Activated CD8-positive, alpha-beta T cell treated with anti-CD3 and anti-CD28 coated beads for 36 hours (primary cell): ENCODE measurements around the gene FFAR2. TPM values are rescaled to one million over a fixed set of nuclear protein-coding genes. Genes with fewer than 3 reads are reported as not detected.
"Not testable (repeated sequence)": the region's sequence is repeated elsewhere in the genome, so short reads cannot be mapped to it uniquely, and the experiment has no call there.

Experiments
- ATAC-seq: fragments of 200-7000 bp; cut with Tn5 transposase; one replicate; pipeline ENCODE4 v1.10.0; 2021; ENCODE audit warnings: mild to moderate bottlenecking, moderate library complexity
- CTCF ChIA-PET: fragments of 350-600 bp; sonication (Branson Sonifier 250); formaldehyde crosslinking; loops from one replicate; lab custom pipeline; 2021; ENCODE audit warnings: antibody characterized with exemption; lab: Charles Lee
- POLR2A ChIA-PET: fragments of 350-600 bp; sonication (Branson Sonifier 250); formaldehyde crosslinking; loops from one replicate; lab custom pipeline; 2021; ENCODE audit warnings: antibody characterized with exemption; lab: Charles Lee
- DNase-seq: peaks from one replicate; pipeline ENCODE4 v3.0.0-alpha.2; 2020
- H3K27ac Mint-ChIP-seq: one replicate; pipeline ENCODE4 v1.8.0; 2021; ENCODE audit warnings: mild to moderate bottlenecking, mixed read lengths
- H3K27me3 Mint-ChIP-seq: one replicate; pipeline ENCODE4 v1.8.0; 2021; ENCODE audit warnings: mixed read lengths
- H3K36me3 Mint-ChIP-seq: one replicate; pipeline ENCODE4 v1.8.0; 2021; ENCODE audit warnings: low read depth, mixed read lengths
- H3K4me1 Mint-ChIP-seq: one replicate; pipeline ENCODE4 v1.8.0; 2021; ENCODE audit warnings: low read depth, mixed read lengths
- H3K4me3 Mint-ChIP-seq: one replicate; pipeline ENCODE4 v1.8.0; 2021; ENCODE audit warnings: mild to moderate bottlenecking, moderate library complexity, mixed read lengths
- H3K9me3 Mint-ChIP-seq: one replicate; pipeline ENCODE4 v1.8.0; 2021; ENCODE audit warnings: mixed read lengths
- CTCF ChIP-seq: fragments of 200-600 bp; IDR thresholded peaks from one replicate; pipeline ENCODE4 v1.8.0; 2022; ENCODE audit warnings: antibody characterized with exemption, mild to moderate bottlenecking
- intact Hi-C: fragments of 100-400 bp; cut with micrococcal nuclease; formaldehyde crosslinking; loops from one replicate; pipeline ENCODE4 v1.10.0; 2022
- total RNA-seq, 2 experiments: library from RNA; stranded (reverse); gene quantifications; one replicate each; pipeline ENCODE4 v1.2.3, GENCODE V29; 2021

Gene FFAR2
- total RNA-seq, 2 experiments from 2014 or later: not detected

GRCh38 chr19:35417278-35417677, 30.8 kb upstream of the FFAR2 start:
- POLR2A ChIA-PET: interaction anchor here (0.6 kb wide), 1 partner anchor 73 kb away, joined by 3 read pairs; no protein-coding TSS in a partner anchor
- CTCF ChIA-PET: interaction anchor here (1.1 to 1.7 kb wide), 3 partner anchors 15 to 64 kb away, joined by 3 read pairs; no protein-coding TSS in a partner anchor
- no peak overlapping the region for H3K4me3 Mint-ChIP-seq
- intact Hi-C loops: no loop called here
- ATAC-seq (no peak), DNase-seq (no peak)
- no peaks in the 10 kb centered on the region for H3K36me3 Mint-ChIP-seq
- peaks cover 18% of the 10 kb centered on the region for H3K27me3 Mint-ChIP-seq
- H3K27ac Mint-ChIP-seq: no peak overlapping the region
- no peaks in the 10 kb centered on the region for H3K4me1 Mint-ChIP-seq
- H3K9me3 Mint-ChIP-seq: no peaks in the 10 kb centered on the region
- no peak for TF ChIP-seq CTCF

- TF ChIP-seq CTCF: no peak
- ChIA-PET CTCF (interaction anchor here (1.0 to 1.7 kb wide), 4 partner anchors 13 to 92 kb away, joined by 3 to 4 read pairs (median 3); no protein-coding TSS in a partner anchor), POLR2A (interaction anchor here (0.6 kb wide), 1 partner anchor 28 kb away, joined by 3 read pairs; no protein-coding TSS in a partner anchor)
- Mint-ChIP-seq H3K27me3 (peaks cover 17% of the 10 kb centered on the region), H3K36me3 (no peaks in the 10 kb centered on the region), H3K4me3 (no peak overlapping the region), H3K4me1 (no peaks in the 10 kb centered on the region), H3K27ac (no peak overlapping the region), H3K9me3 (no peaks in the 10 kb centered on the region)
- intact Hi-C loops: no loop called here
- ATAC-seq: no peak
- DNase-seq: no peak
These were observed 30.1 kb upstream of the FFAR2 start for GRCh38 chr19:35417713-35418534.

GRCh38 chr19:35419046-35419445, 29.0 kb upstream of the FFAR2 start:
- no peak overlapping the region for H3K27ac Mint-ChIP-seq
- H3K4me1 Mint-ChIP-seq: no peaks in the 10 kb centered on the region
- DNase-seq (no peak), ATAC-seq (no peak)
- H3K9me3 Mint-ChIP-seq: no peaks in the 10 kb centered on the region
- CTCF ChIA-PET: interaction anchor here (1.0 to 1.5 kb wide), 2 partner anchors 12 to 44 kb away, joined by 3 to 4 read pairs; no protein-coding TSS in a partner anchor
- TF ChIP-seq CTCF: no peak
- no peaks in the 10 kb centered on the region for H3K36me3 Mint-ChIP-seq
- peaks cover 15% of the 10 kb centered on the region for H3K27me3 Mint-ChIP-seq
- POLR2A ChIA-PET: interaction anchor here (0.6 to 1.2 kb wide), 2 partner anchors 16 to 20 kb away, joined by 3 to 4 read pairs; no protein-coding TSS in a partner anchor
- intact Hi-C loops: no loop called here
- no peak overlapping the region for H3K4me3 Mint-ChIP-seq

GRCh38 chr19:35419805-35420204, 28.3 kb upstream of the FFAR2 start:
- no peak for TF ChIP-seq CTCF
- ATAC-seq (no peak), DNase-seq (no peak)
- ChIA-PET CTCF (interaction anchor here (1.0 to 1.4 kb wide), 2 partner anchors 43 to 48 kb away, joined by 3 to 4 read pairs; no protein-coding TSS in a partner anchor), POLR2A (interaction anchor here (0.6 to 1.2 kb wide), 2 partner anchors 16 to 21 kb away, joined by 3 to 4 read pairs; no protein-coding TSS in a partner anchor)
- Mint-ChIP-seq H3K4me1 (no peaks in the 10 kb centered on the region), H3K4me3 (no peak overlapping the region), H3K27ac (no peak overlapping the region), H3K27me3 (peaks cover 12% of the 10 kb centered on the region), H3K36me3 (no peaks in the 10 kb centered on the region), H3K9me3 (no peaks in the 10 kb centered on the region)
- intact Hi-C loops: no loop called here

- no peaks in the 10 kb centered on the region for H3K36me3 Mint-ChIP-seq
- no peak overlapping the region for H3K27ac Mint-ChIP-seq
- no peak for TF ChIP-seq CTCF
- ATAC-seq (no peak), DNase-seq (no peak)
- ChIA-PET CTCF (interaction anchor here (1.4 kb wide), 1 partner anchor 47 kb away, joined by 4 read pairs; no protein-coding TSS in a partner anchor), POLR2A (no interaction called here)
- H3K4me1 Mint-ChIP-seq: no peaks in the 10 kb centered on the region
- intact Hi-C loops: no loop called here
- no peak overlapping the region for H3K4me3 Mint-ChIP-seq
- H3K9me3 Mint-ChIP-seq: no peaks in the 10 kb centered on the region
- peaks cover 7% of the 10 kb centered on the region for H3K27me3 Mint-ChIP-seq
These were observed 26.7 kb upstream of the FFAR2 start for GRCh38 chr19:35421362-35421761.

- POLR2A ChIA-PET, CTCF ChIA-PET, H3K36me3 Mint-ChIP-seq, H3K4me1 Mint-ChIP-seq, ATAC-seq, intact Hi-C loops, H3K27me3 Mint-ChIP-seq, DNase-seq, H3K27ac Mint-ChIP-seq, H3K9me3 Mint-ChIP-seq, H3K4me3 Mint-ChIP-seq: not testable (repeated sequence)
These were observed 24.7 kb upstream of the FFAR2 start for GRCh38 chr19:35423406-35423805.
